Measurements from ENCODE around the gene SLC16A5. TPM values are rescaled to one million over a fixed set of nuclear protein-coding genes. Genes with fewer than 3 reads are reported as not detected.
A peak's percentile ranks its signal among the peaks of the same experiment; 100 is the strongest.
"Not testable (repeated sequence)": the region's sequence is repeated elsewhere in the genome, so short reads cannot be mapped to it uniquely, and the experiment has no call there.

SLC16A5 gene
- total RNA-seq, 1 experiment from 2014 or later, result 33.8 TPM

DNA sequence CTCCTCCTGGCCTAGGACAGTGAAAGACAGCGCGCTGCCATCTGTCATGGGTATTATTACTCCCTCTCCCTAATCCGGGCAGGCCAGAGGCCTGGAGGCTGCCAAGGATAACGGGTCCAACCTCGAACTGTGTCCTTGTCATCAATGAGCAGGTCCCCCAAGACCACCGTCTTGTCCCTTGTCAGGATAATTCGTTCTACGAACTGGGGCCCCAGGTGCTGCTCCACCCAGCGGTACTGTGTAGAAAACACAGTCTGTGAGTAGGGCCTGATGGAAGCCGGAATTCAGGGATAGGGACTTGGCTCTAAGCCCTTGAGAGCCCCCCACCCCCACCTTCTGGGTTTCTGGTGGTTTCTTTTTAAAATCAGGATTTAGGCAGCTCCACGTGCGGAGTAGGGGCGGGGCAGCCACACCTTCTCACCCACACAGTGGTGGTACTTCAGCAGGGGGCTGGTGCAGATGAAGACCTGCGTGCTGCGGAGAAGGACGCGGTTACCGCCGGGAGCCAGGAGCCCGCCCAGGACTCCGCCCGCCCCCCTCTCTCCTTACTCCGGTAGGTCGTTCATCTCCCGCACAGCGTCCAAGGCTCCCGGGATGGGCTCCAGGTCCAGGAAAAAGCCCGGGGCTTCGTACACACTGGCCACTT lies 43.0 kb downstream of the SLC16A5 start:
- Histone ChIP-seq H3K4me3 (ENCODE audit: low read depth, low read length) (peak overlapping the region; percentile 85), H3K36me3 (ENCODE audit: control insufficient read depth, insufficient read depth, low read length) (peaks cover 4% of the 10 kb centered on the region), H3K4me1 (peaks cover 19% of the 10 kb centered on the region), H3K9me3 (no peaks in the 10 kb centered on the region), H3K27me3 (replicated peaks; ENCODE audit: control insufficient read depth, insufficient read depth, low read length) (no peaks in the 10 kb centered on the region)
- intact Hi-C loops (cut with micrococcal nuclease; ENCODE audit: unreplicated experiment), result loop anchor here (1.0 to 5.0 kb wide), 4 partner anchors 16 to 72 kb away; partner anchors contain the start of gene JPT1
- Mint-ChIP-seq H3K9me3 (ENCODE audit: unreplicated experiment) (no peaks in the 10 kb centered on the region), H3K4me3 (ENCODE audit: unreplicated experiment) (peak overlapping the region; percentile 93), H3K36me3 (ENCODE audit: insufficient read depth, unreplicated experiment) (peaks cover 73% of the 10 kb centered on the region), H3K27me3 (ENCODE audit: insufficient read depth, unreplicated experiment) (no peaks in the 10 kb centered on the region), H3K27ac (ENCODE audit: unreplicated experiment) (peak overlapping the region; percentile 91), H3K4me1 (ENCODE audit: low read depth, unreplicated experiment) (peaks cover 8% of the 10 kb centered on the region)
- DNase-seq, result peak; percentile 71 to 75
- BruUV-seq (replicated peaks), result TSS peak; percentile 53
- CTCF ChIA-PET, result interaction anchor here (0.8 to 3.7 kb wide), 9 partner anchors 12 to 170 kb away, joined by 3 to 30 read pairs (median 4); partner anchors contain the start of genes ARMC7 and SLC16A5
- TF ChIP-seq, protein P1, sequence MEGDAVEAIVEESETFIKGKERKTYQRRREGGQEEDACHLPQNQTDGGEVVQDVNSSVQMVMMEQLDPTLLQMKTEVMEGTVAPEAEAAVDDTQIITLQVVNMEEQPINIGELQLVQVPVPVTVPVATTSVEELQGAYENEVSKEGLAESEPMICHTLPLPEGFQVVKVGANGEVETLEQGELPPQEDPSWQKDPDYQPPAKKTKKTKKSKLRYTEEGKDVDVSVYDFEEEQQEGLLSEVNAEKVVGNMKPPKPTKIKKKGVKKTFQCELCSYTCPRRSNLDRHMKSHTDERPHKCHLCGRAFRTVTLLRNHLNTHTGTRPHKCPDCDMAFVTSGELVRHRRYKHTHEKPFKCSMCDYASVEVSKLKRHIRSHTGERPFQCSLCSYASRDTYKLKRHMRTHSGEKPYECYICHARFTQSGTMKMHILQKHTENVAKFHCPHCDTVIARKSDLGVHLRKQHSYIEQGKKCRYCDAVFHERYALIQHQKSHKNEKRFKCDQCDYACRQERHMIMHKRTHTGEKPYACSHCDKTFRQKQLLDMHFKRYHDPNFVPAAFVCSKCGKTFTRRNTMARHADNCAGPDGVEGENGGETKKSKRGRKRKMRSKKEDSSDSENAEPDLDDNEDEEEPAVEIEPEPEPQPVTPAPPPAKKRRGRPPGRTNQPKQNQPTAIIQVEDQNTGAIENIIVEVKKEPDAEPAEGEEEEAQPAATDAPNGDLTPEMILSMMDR (IDR thresholded peaks at IDR 0.05; ENCODE audit: insufficient read depth in 1 of 2, low read depth in 1 of 2, low read length in 1 of 2, severe bottlenecking in 1 of 2, unreplicated experiment in 1 of 2), result peak; percentile 47 to 73
- POLR2A ChIA-PET, result interaction anchor here (0.6 to 1.3 kb wide), 6 partner anchors 21 to 263 kb away, joined by 3 to 5 read pairs (median 4); partner anchors contain the start of genes ARMC7, MIF4GD and SLC16A5

DNA sequence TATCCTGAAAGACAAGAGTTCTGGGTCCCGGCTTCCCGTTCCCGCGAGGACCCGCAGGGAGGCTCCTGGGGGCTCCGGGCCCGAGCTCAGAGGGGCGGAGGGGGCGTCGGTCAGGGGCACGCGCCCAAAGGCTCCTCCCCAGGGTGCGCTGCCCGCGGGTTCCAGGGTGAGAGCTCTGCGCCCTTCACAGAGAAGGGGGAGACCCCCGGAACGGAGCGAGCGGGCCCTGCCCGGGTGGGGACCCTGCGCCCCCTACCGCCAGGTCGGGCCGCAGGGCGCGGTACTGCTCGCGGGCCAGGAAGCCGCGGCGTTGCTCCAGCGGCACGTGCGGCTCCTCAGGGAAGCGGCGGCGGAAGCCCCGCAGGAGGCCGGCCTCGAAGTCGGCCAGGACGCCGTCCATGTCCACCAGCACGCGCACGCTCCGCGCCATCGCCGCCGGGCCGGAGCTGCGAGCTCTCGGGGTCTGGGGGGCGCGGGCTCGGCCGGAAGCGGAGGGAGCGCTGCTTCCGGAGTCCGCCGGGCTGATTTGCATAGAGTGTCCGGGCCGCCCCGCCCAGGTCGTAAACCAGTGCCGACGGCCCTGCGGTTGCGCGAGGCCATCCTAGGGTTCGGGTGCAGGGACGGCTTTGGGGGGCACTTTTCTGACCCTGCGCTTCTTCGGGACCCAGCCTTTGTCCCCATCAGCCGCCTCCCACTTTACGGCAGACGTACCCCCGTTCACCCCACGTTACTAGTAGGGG lies 43.7 kb downstream of the SLC16A5 start, which contains the start of gene NT5C:
Gene NT5C (minus strand): TSS at position 465 of the 740 bp plus-strand sequence. CDS start 35 bp downstream, at position 430.
- Histone ChIP-seq H3K4me3 (ENCODE audit: low read depth, low read length) (peak within 1 kb of the TSS; percentile 85), H3K4me1 (peaks cover 19% of the 10 kb centered on the region), H3K9me3 (no peaks in the 10 kb centered on the region), H3K27me3 (replicated peaks; ENCODE audit: control insufficient read depth, insufficient read depth, low read length) (no peaks in the 10 kb centered on the region), H3K36me3 (ENCODE audit: control insufficient read depth, insufficient read depth, low read length) (peaks cover 6% of the 10 kb centered on the region)
- peaks cover 73% of the 10 kb centered on the region for H3K36me3 Mint-ChIP-seq (ENCODE audit: insufficient read depth, unreplicated experiment)
- peak; percentile 86 to 92 for DNase-seq
- peak within 1 kb of the TSS; percentile 91 for H3K27ac Mint-ChIP-seq (ENCODE audit: unreplicated experiment)
- POLR2A ChIA-PET, result interaction anchor here (0.6 to 1.3 kb wide), 8 partner anchors 22 to 835 kb away, joined by 3 to 10 read pairs (median 4); partner anchors contain the start of genes ARMC7, MIF4GD and SLC16A5
- no TSS peak for BruUV-seq (replicated peaks)
- H3K9me3 Mint-ChIP-seq (ENCODE audit: unreplicated experiment), result no peaks in the 10 kb centered on the region
- H3K4me3 Mint-ChIP-seq (ENCODE audit: unreplicated experiment), result peak within 1 kb of the TSS; percentile 93
- no peaks in the 10 kb centered on the region for H3K27me3 Mint-ChIP-seq (ENCODE audit: insufficient read depth, unreplicated experiment)
- intact Hi-C loops (cut with micrococcal nuclease; ENCODE audit: unreplicated experiment), result loop anchor here (1.0 to 5.0 kb wide), 4 partner anchors 17 to 71 kb away; partner anchors contain the start of gene JPT1
- TF ChIP-seq, protein P1 (IDR thresholded peaks at IDR 0.05; ENCODE audit: insufficient read depth in 1 of 2, low read depth in 1 of 2, low read length in 1 of 2, severe bottlenecking in 1 of 2, unreplicated experiment in 1 of 2), result peak; percentile 68 to 86
- CTCF ChIA-PET, result interaction anchor here (0.6 to 3.7 kb wide), 12 partner anchors 13 to 1251 kb away, joined by 3 to 30 read pairs (median 4); partner anchors contain the start of genes ARMC7, MRPL58 and SLC16A5
- peaks cover 8% of the 10 kb centered on the region for H3K4me1 Mint-ChIP-seq (ENCODE audit: low read depth, unreplicated experiment)

DNA sequence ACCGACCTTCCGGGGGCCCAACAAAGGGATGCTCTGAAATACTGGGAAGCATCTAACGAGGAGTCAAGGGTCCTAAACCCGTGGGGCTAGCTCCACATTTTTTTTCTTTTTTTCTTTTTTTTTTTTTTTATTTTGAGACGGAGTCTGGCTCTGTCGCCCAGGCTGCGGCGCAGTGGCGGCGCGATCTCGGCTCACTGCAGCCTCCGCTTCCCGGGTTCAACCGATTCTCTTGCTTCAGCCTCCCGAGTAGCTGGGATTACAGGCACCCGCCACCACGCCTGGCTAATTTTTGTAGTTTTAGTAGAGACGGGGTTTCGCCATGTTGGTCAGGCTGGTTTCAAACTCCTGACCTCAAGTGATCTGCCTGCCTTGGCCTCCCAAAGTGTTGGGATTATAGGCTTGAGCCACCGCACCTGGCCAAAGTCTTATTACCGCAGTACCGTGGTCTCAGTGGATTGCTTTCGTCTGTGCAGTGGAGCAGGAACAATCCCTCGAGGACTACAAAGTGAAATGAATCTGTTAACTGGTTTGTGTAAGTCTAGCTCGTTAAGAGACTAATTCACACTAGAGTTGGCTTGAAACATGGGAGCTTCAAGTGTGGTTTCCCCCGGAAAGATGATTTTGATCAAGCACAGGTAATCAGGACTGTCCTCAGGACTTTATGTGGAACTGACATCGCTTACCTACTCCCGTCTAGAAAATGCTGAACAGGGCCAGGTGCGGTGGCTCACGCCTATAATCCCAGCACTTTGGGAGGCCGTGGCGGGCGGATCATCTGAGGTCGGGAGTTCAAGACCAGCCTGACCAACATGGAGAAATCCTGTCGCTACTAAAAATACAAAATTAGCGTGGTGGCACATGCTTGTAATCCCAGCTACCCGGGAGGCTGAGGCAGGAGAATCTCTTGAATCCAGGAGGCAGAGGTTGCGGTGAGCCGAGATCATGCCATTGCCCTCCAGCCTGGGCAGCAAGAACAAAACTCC lies 44.6 kb downstream of the SLC16A5 start:
- Mint-ChIP-seq H3K36me3 (ENCODE audit: insufficient read depth, unreplicated experiment) (peaks cover 80% of the 10 kb centered on the region), H3K27ac (ENCODE audit: unreplicated experiment) (peak overlapping the region; percentile 91), H3K4me3 (ENCODE audit: unreplicated experiment) (peak overlapping the region; percentile 93)
- H3K36me3 ChIP-seq (ENCODE audit: control insufficient read depth, insufficient read depth, low read length); H3K9me3 Mint-ChIP-seq (ENCODE audit: unreplicated experiment); H3K27me3 Mint-ChIP-seq (ENCODE audit: insufficient read depth, unreplicated experiment); H3K9me3 ChIP-seq; H3K27me3 ChIP-seq (replicated peaks; ENCODE audit: control insufficient read depth, insufficient read depth, low read length); H3K4me1 Mint-ChIP-seq (ENCODE audit: low read depth, unreplicated experiment); DNase-seq: not testable (repeated sequence)
- peaks cover 19% of the 10 kb centered on the region for H3K4me1 ChIP-seq
- ChIA-PET CTCF (interaction anchor here (0.6 to 3.7 kb wide), 6 partner anchors 14 to 1250 kb away, joined by 3 to 30 read pairs (median 4); partner anchors contain the start of gene MRPL58), POLR2A (interaction anchor here (0.5 to 1.3 kb wide), 3 partner anchors 261 to 836 kb away, joined by 3 to 4 read pairs (median 3); no protein-coding TSS in a partner anchor)
- TSS peak; percentile 30 for BruUV-seq (replicated peaks)
- H3K4me3 ChIP-seq (ENCODE audit: low read depth, low read length), result peak overlapping the region; percentile 85
- intact Hi-C loops (cut with micrococcal nuclease; ENCODE audit: unreplicated experiment), result loop anchor here (5.0 kb wide), 1 partner anchor 70 kb away; no protein-coding TSS in a partner anchor

All from Caco-2 (cell line).